Dermis microvascular lymphatic vessel endothelial cell (primary cell): ENCODE measurements around the gene PPL. TPM values are rescaled to one million over a fixed set of nuclear protein-coding genes. Genes with fewer than 3 reads are reported as not detected.

ENCODE experiments used
- DNase-seq, 2 donors: peaks; one replicate each; pipeline versions ENCODE4 v3.0.0 to v3.0.0-alpha.2; 2010; ENCODE audit warnings: low read depth in 2 of 2
- total RNA-seq: library from RNA; depleted of rRNA; stranded (reverse); fragments of >200 nt; gene quantifications from 2 replicates; pipeline ENCODE4 v1.2.1, GENCODE V29; 2014

The PPL gene
- total RNA-seq, 1 donor from 2014 or later = 4.7 TPM

- DNase-seq = no peak
These were observed 72.2 kb downstream of the PPL start for GRCh38 chr16:4864728-4865127.

- peak in 1 of 2 donors; percentile 28 for DNase-seq
These were observed 74.3 kb downstream of the PPL start for GRCh38 chr16:4862639-4863038.

GRCh38 chr16:4860727-4861342 is 76.1 kb downstream of the PPL start:
- no peak for DNase-seq

GRCh38 chr16:4859900-4860255 is 77.1 kb downstream of the PPL start:
- peak; percentile 54 to 85 for DNase-seq

GRCh38 chr16:4859190-4859899 is 77.6 kb downstream of the PPL start:
- DNase-seq = peak in 1 of 2 donors; percentile 69

- DNase-seq = no peak
These were observed 81.1 kb downstream of the PPL start for GRCh38 chr16:4855804-4856203.

GRCh38 chr16:4855371-4855770 is 81.6 kb downstream of the PPL start:
- no peak for DNase-seq

GRCh38 chr16:4852221-4852872 is 84.6 kb downstream of the PPL start:
- DNase-seq = peak in 1 of 2 donors; percentile 79

GRCh38 chr16:4850211-4850610 is 86.7 kb downstream of the PPL start:
- no peak for DNase-seq

GRCh38 chr16:4847774-4848587 is 89.0 kb downstream of the PPL start:
- peak in 1 of 2 donors; percentile 75 for DNase-seq

GRCh38 chr16:4846901-4847773 is 89.8 kb downstream of the PPL start, which contains the start of the genes GLYR1 and UBN1:
TSS of gene GLYR1 (minus strand) at chr16:4847288. CDS start at chr16:4847265, 23 bp downstream.
TSS of gene UBN1 (plus strand) at chr16:4847481. CDS start at chr16:4852918, 5,437 bp downstream.
- DNase-seq = peak; percentile 87 to 98

- peak in 1 of 2 donors; percentile 80 for DNase-seq
These were observed 90.4 kb downstream of the PPL start for GRCh38 chr16:4846503-4846900.

- no peak for DNase-seq
These were observed 96.0 kb downstream of the PPL start for GRCh38 chr16:4840984-4841383.

- peak in 1 of 2 donors; percentile 25 for DNase-seq
These were observed 97.0 kb downstream of the PPL start for GRCh38 chr16:4839942-4840341.

- DNase-seq = no peak
These were observed 99.0 kb downstream of the PPL start for GRCh38 chr16:4837733-4838501.

GRCh38 chr16:4836727-4837126 is 100.2 kb downstream of the PPL start:
- no peak for DNase-seq

- DNase-seq = no peak
These were observed 103.4 kb downstream of the PPL start for GRCh38 chr16:4833584-4833983.

- no peak for DNase-seq
These were observed 104.1 kb downstream of the PPL start for GRCh38 chr16:4832698-4833343.
